HCT116 (cell line): ENCODE data around the gene NOXA1. TPM values are rescaled to one million over a fixed set of nuclear protein-coding genes. Genes with fewer than 3 reads are reported as not detected.

Experiments used
- ATAC-seq: fragments of 200-7000 bp; cut with Tn5 transposase; 2 replicates; pipeline ENCODE4 v1.9.1; 2020; ENCODE audit warnings: mild to moderate bottlenecking, moderate library complexity
- BruUV-seq: library from RNA; stranded (reverse); fragments of 400-500 nt; replicated peaks from 2 replicates; lab custom pipeline; 2021; lab: Mats Ljungman, UMichigan
- CTCF ChIA-PET: fragments of 300-600 bp; sonication (Branson Sonifier 250); formaldehyde crosslinking; loops from one replicate; lab custom pipeline; 2021; ENCODE audit warnings: antibody characterized with exemption; lab: Charles Lee
- POLR2A ChIA-PET: fragments of 300-600, 350-600 bp; sonication (Branson Sonifier 250); formaldehyde crosslinking; loops from one replicate; lab custom pipeline; 2021; ENCODE audit warnings: antibody characterized with exemption; lab: Charles Lee
- RAD21 ChIA-PET, 2 experiments: fragments of 300-600 bp; sonication (Branson Sonifier 250); formaldehyde crosslinking; loops; one replicate each; lab custom pipeline; 2023; ENCODE audit warnings: low total read pairs in 2 of 2; ENCODE audit not compliant: uncharacterized antibody in 2 of 2, unreplicated experiment in 2 of 2, low non-redundant PET in 1 of 2; lab: Charles Lee
- DNase-seq: peaks from one replicate; pipeline ENCODE4 v3.0.0-alpha.2; 2010; ENCODE audit warnings: low read depth, low spot score
- H2AFZ ChIP-seq: fragments of 200-600 bp; shearing (Covaris generic), sonication (generic); 2 replicates; pipeline ENCODE4 v1.6.1; 2017; ENCODE audit warnings: low read depth, mixed run types, mixed read lengths, antibody characterized with exemption, low read length; ENCODE audit not compliant: poor library complexity, severe bottlenecking
- H3K27ac ChIP-seq: 2 replicates; pipeline ENCODE4 v1.5.1; 2012; ENCODE audit warnings: low read depth, low read length
- H3K27me3 ChIP-seq: fragments of 200-600 bp; sonication (generic); 2 replicates; pipeline ENCODE4 v1.6.1; 2016; ENCODE audit warnings: mixed run types, low read length, mixed read lengths; ENCODE audit not compliant: insufficient read depth
- H3K36me3 ChIP-seq, 2 experiments: fragments of 200-500 bp in 1 of 2; fragments of 200-600 bp in 1 of 2; sonication (Bioruptor generic) in 1 of 2; sonication (generic) in 1 of 2; 2 replicates each; pipeline versions ENCODE4 v1.5.1 to v1.6.1; 2014 to 2016; ENCODE audit warnings: low read length in 2 of 2, inconsistent platforms in 1 of 2, mixed read lengths in 1 of 2, mixed run types in 1 of 2; ENCODE audit not compliant: insufficient read depth in 2 of 2, control insufficient read depth in 1 of 2
- H3K4me1 ChIP-seq, 2 experiments: fragments of 200-600 bp in 1 of 2; sonication (generic) in 1 of 2; 2 replicates each; pipeline versions ENCODE4 v1.5.1 to v1.6.1; 2012 to 2017; ENCODE audit warnings: low read length in 2 of 2, inconsistent platforms in 1 of 2, mild to moderate bottlenecking in 1 of 2, mixed read lengths in 1 of 2, mixed run types in 1 of 2, moderate library complexity in 1 of 2; ENCODE audit not compliant: insufficient read depth in 2 of 2, control insufficient read depth in 1 of 2
- H3K4me2 ChIP-seq: fragments of 200-600 bp; sonication (generic); 2 replicates; pipeline ENCODE4 v1.6.1; 2017; ENCODE audit warnings: mixed run types, low read length, mixed read lengths
- H3K4me3 ChIP-seq, 2 experiments: fragments of 200-600 bp in 1 of 2; sonication (generic) in 1 of 2; replicated peaks in 1 of 2; 2 replicates each; pipeline ENCODE4 v1.5.1; 2011 to 2016; ENCODE audit warnings: low read length in 2 of 2, control low read depth in 1 of 2, low read depth in 1 of 2, mild to moderate bottlenecking in 1 of 2, mixed read lengths in 1 of 2, mixed run types in 1 of 2
- H3K79me2 ChIP-seq: fragments of 200-600 bp; sonication (generic); 2 replicates; pipeline ENCODE4 v1.6.1; 2017; ENCODE audit warnings: mild to moderate bottlenecking, mixed run types, low read length, moderate library complexity, mixed read lengths; ENCODE audit not compliant: insufficient read depth
- H3K9ac ChIP-seq: fragments of 200-600 bp; sonication (generic); 2 replicates; pipeline ENCODE4 v1.6.1; 2016; ENCODE audit warnings: low read length, mixed read lengths
- H3K9me2 ChIP-seq: fragments of 200-600 bp; sonication (generic), shearing (Covaris generic); 2 replicates; pipeline ENCODE4 v1.6.1; 2017; ENCODE audit warnings: mixed run types, mild to moderate bottlenecking, moderate library complexity; ENCODE audit not compliant: insufficient read depth
- H3K9me3 ChIP-seq, 2 experiments: fragments of 200-500 bp in 1 of 2; fragments of 200-600 bp in 1 of 2; sonication (Bioruptor generic) in 1 of 2; sonication (generic) in 1 of 2; 2 replicates each; pipeline ENCODE4 v1.6.1; 2014 to 2017; ENCODE audit warnings: low read length in 2 of 2, mixed read lengths in 2 of 2, inconsistent platforms in 1 of 2, low read depth in 1 of 2, mild to moderate bottlenecking in 1 of 2, mixed run types in 1 of 2, moderate library complexity in 1 of 2; ENCODE audit not compliant: control insufficient read depth in 1 of 2, insufficient read depth in 1 of 2
- H4K20me1 ChIP-seq: fragments of 200-600 bp; sonication (generic), shearing (Covaris generic); 2 replicates; pipeline ENCODE4 v1.6.1; 2017; ENCODE audit warnings: mixed run types, mild to moderate bottlenecking, moderate library complexity; ENCODE audit not compliant: insufficient read depth
- CBX3 ChIP-seq: IDR thresholded peaks from 2 replicates; pipeline ENCODE4 v1.6.1; 2012; ENCODE audit warnings: low read depth
- CEBPB ChIP-seq: IDR thresholded peaks from 2 replicates; pipeline ENCODE4 v1.6.1; 2012; ENCODE audit warnings: low read depth
- EGR1 ChIP-seq: IDR thresholded peaks from 2 replicates; pipeline ENCODE4 v1.6.1; 2012; ENCODE audit warnings: low read depth
- EZH2 ChIP-seq: fragments of 200-600 bp; sonication (generic); IDR thresholded peaks from 2 replicates; pipeline ENCODE4 v1.6.1; 2017; ENCODE audit warnings: antibody characterized with exemption, mixed run types
- EZH2phosphoT487 ChIP-seq: fragments of 200-600 bp; IDR thresholded peaks from 2 replicates; pipeline ENCODE4 v1.6.1; 2018; ENCODE audit warnings: antibody characterized with exemption, borderline replicate concordance
- FOSL1 ChIP-seq: IDR thresholded peaks from 2 replicates; pipeline ENCODE4 v1.6.1; 2012; ENCODE audit warnings: low read depth
- POLR2A ChIP-seq: IDR thresholded peaks from 2 replicates; pipeline ENCODE4 v1.7.0; 2011; ENCODE audit warnings: borderline replicate concordance; ENCODE audit not compliant: insufficient read depth, insufficient read length; ENCODE audit errors: extremely low read depth
- POLR2AphosphoS5 ChIP-seq: IDR thresholded peaks from 2 replicates; pipeline ENCODE4 v1.6.1; 2011; ENCODE audit warnings: mild to moderate bottlenecking, low read depth, low read length, moderate library complexity
- RAD21 ChIP-seq: IDR thresholded peaks from 2 replicates; pipeline ENCODE4 v1.6.1; 2012; ENCODE audit warnings: low read depth, mild to moderate bottlenecking
- SP1 ChIP-seq: IDR thresholded peaks from 2 replicates; pipeline ENCODE4 v1.6.1; 2012; ENCODE audit warnings: low read depth
- SRF ChIP-seq: IDR thresholded peaks from 2 replicates; pipeline ENCODE4 v1.6.1; 2012; ENCODE audit warnings: low read depth
- TCF7L2 ChIP-seq: IDR thresholded peaks from 2 replicates; pipeline ENCODE4 v1.7.0; 2011; ENCODE audit warnings: borderline replicate concordance, inconsistent platforms; ENCODE audit not compliant: insufficient read depth, insufficient read length; ENCODE audit errors: extremely low read depth
- ZFX ChIP-seq: fragments of 450-650 bp; IDR thresholded peaks from 2 replicates; pipeline ENCODE4 v1.6.1; 2017
- ZNF274 ChIP-seq: fragments of 200-500 bp; sonication (Bioruptor generic); IDR thresholded peaks from 2 replicates; pipeline ENCODE4 v1.6.1; 2014; ENCODE audit warnings: mild to moderate bottlenecking, low read depth, low read length, inconsistent platforms
- intact Hi-C: fragments of 100-400 bp; cut with micrococcal nuclease; formaldehyde crosslinking; loops from 2 replicates; pipeline ENCODE4 v1.10.0; 2022
- total RNA-seq: library from RNA; stranded (reverse); gene quantifications from one replicate; pipeline ENCODE4 v1.2.1, GENCODE V29; 2021; ENCODE audit not compliant: unreplicated experiment
- TF ChIP-seq, protein P1 (sequence below): IDR thresholded peaks from 2 replicates; pipeline ENCODE4 v1.6.1; 2012
- TF ChIP-seq, protein P2 (sequence below): IDR thresholded peaks from 2 replicates; pipeline ENCODE4 v1.6.1; 2012; ENCODE audit warnings: low read depth
- TF ChIP-seq, protein P3 (sequence below): IDR thresholded peaks from 2 replicates; pipeline ENCODE4 v1.6.1; 2012

NOXA1 gene
- total RNA-seq, 1 experiment from 2014 or later = 13.2 TPM

DNA sequence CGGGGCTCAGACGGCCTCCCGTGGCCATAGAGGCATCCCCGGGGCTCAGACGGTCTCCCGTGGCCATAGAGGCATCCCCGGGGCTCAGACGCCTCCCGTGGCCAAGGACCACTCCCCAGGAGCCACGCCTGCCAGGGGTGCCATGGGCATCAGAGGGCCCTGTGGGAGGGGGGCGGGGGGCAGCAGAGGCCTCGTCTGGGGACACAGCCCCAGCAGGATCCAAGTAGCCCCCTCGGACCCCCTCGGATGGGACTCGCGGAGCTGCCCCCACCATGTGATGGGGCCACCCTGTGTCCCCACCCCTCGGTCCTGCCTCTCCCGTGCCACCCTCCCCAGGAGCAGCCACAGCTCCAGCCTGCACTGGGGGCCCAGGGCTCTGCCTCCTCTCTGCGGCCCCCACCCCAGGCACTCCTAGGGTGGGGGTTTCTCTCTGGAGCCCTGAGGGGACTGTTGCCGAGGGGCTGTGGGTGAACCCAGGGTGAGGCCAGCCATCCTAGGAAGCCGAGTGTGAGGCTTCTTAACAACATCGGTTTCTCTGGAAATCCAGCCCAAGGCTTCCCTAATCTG lies 15.5 kb downstream of the NOXA1 start:
- TF ChIP-seq, protein P1, sequence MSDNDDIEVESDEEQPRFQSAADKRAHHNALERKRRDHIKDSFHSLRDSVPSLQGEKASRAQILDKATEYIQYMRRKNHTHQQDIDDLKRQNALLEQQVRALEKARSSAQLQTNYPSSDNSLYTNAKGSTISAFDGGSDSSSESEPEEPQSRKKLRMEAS = no peak
- TF ChIP-seq EZH2 (no peak), RAD21 (no peak), EZH2phosphoT487 (no peak), TCF7L2 (no peak), ZNF274 (no peak)
- Histone ChIP-seq H3K9me3 (no peaks in the 10 kb centered on the region), H3K4me3 (no peak overlapping the region), H3K4me1 (peaks cover 26 to 40% of the 10 kb centered on the region in 2 experiments), H3K27ac (no peak overlapping the region), H3K9me2 (no peaks in the 10 kb centered on the region), H3K27me3 (no peaks in the 10 kb centered on the region), H3K4me2 (no peak overlapping the region), H3K79me2 (no peaks in the 10 kb centered on the region), H2AFZ (no peak overlapping the region), H3K36me3 (no peaks in the 10 kb centered on the region), H4K20me1 (no peaks in the 10 kb centered on the region), H3K9ac (no peak overlapping the region)
- ChIA-PET POLR2A (no interaction called here), RAD21 (no interaction called here), CTCF (interaction anchor here (0.6 kb wide), 1 partner anchor 202 kb away, joined by 3 read pairs; no protein-coding TSS in a partner anchor)
- no TSS peak for BruUV-seq
- no peak for DNase-seq
- intact Hi-C loops = no loop called here
- ATAC-seq = no peak

DNA sequence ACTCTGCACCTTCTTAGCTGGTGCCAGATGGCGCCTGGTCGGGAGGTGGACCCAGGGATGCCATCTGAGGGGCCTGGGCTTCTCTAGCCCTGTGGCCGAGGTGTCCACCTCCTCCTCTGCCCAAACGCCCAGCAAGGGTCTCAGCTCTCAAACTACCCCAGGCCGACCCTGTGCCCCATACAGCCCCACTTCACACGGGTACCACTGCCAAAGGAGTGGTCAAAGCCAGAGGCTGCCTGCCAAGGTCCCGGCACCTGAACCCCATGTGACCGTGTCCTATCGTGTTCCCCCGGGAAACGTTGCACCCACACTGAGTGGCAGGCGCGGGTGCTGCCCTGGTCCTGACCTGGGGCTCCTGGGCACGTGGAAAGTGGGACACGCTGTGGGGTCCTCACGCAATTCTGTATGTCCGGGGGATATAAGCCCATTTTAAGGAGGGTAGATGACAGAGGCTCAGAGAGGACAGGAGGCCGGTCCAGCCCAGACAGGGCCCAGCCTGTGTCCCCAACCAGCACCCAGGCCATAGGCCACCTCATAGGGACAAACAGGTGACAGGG lies 16.0 kb downstream of the NOXA1 start:
- H3K4me2 ChIP-seq = no peak overlapping the region
- CTCF ChIA-PET = interaction anchor here (0.6 kb wide), 1 partner anchor 203 kb away, joined by 3 read pairs; no protein-coding TSS in a partner anchor
- ATAC-seq = no peak
- RAD21 ChIA-PET = no interaction called here
- no peaks in the 10 kb centered on the region for H3K9me3 ChIP-seq
- H3K79me2 ChIP-seq = no peaks in the 10 kb centered on the region
- H3K36me3 ChIP-seq = no peaks in the 10 kb centered on the region
- H3K9me2 ChIP-seq = no peaks in the 10 kb centered on the region
- H3K9ac ChIP-seq = no peak overlapping the region
- H3K27me3 ChIP-seq = no peaks in the 10 kb centered on the region
- H3K4me1 ChIP-seq = peaks cover 26 to 40% of the 10 kb centered on the region in 2 experiments
- intact Hi-C loops = no loop called here
- no peak overlapping the region for H2AFZ ChIP-seq
- H4K20me1 ChIP-seq = no peaks in the 10 kb centered on the region
- no peak for DNase-seq
- no peak overlapping the region for H3K4me3 ChIP-seq
- no peak overlapping the region for H3K27ac ChIP-seq
- BruUV-seq = no TSS peak
- POLR2A ChIA-PET = no interaction called here
- TF ChIP-seq EGR1 (no peak), CEBPB (no peak), POLR2A (no peak), SRF (no peak), SP1 (no peak), POLR2AphosphoS5 (no peak), ZFX (no peak), CBX3 (no peak), FOSL1 (no peak), TCF7L2 (no peak), ZNF274 (no peak)
- TF ChIP-seq, protein P2, sequence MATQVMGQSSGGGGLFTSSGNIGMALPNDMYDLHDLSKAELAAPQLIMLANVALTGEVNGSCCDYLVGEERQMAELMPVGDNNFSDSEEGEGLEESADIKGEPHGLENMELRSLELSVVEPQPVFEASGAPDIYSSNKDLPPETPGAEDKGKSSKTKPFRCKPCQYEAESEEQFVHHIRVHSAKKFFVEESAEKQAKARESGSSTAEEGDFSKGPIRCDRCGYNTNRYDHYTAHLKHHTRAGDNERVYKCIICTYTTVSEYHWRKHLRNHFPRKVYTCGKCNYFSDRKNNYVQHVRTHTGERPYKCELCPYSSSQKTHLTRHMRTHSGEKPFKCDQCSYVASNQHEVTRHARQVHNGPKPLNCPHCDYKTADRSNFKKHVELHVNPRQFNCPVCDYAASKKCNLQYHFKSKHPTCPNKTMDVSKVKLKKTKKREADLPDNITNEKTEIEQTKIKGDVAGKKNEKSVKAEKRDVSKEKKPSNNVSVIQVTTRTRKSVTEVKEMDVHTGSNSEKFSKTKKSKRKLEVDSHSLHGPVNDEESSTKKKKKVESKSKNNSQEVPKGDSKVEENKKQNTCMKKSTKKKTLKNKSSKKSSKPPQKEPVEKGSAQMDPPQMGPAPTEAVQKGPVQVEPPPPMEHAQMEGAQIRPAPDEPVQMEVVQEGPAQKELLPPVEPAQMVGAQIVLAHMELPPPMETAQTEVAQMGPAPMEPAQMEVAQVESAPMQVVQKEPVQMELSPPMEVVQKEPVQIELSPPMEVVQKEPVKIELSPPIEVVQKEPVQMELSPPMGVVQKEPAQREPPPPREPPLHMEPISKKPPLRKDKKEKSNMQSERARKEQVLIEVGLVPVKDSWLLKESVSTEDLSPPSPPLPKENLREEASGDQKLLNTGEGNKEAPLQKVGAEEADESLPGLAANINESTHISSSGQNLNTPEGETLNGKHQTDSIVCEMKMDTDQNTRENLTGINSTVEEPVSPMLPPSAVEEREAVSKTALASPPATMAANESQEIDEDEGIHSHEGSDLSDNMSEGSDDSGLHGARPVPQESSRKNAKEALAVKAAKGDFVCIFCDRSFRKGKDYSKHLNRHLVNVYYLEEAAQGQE = no peak
- TF ChIP-seq, protein P3, sequence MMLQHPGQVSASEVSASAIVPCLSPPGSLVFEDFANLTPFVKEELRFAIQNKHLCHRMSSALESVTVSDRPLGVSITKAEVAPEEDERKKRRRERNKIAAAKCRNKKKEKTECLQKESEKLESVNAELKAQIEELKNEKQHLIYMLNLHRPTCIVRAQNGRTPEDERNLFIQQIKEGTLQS = no peak
